Stimulated activated memory B cell treated with anti-CD40 and anti-IgM and Interleukin-4, amounts not matched to agents 10 μg/mL and 1 μg/mL and 100 μg/mL, for 72 hours (primary cell): Measurements from ENCODE around the gene MED1.
"Not testable (repeated sequence)": the region's sequence is repeated elsewhere in the genome, so short reads cannot be mapped to it uniquely, and the experiment has no call there.

Experiments
- ATAC-seq: fragments of 150-1000 bp; cut with Tn5 transposase; 2 replicates; pipeline ENCODE4 v1.10.0; 2021
- H3K27ac Mint-ChIP-seq: one replicate; pipeline ENCODE4 v1.8.0; 2022; ENCODE audit warnings: mild to moderate bottlenecking, mixed read lengths
- H3K27me3 Mint-ChIP-seq: one replicate; pipeline ENCODE4 v1.8.0; 2022; ENCODE audit warnings: mixed read lengths
- H3K36me3 Mint-ChIP-seq: one replicate; pipeline ENCODE4 v1.8.0; 2022; ENCODE audit warnings: mixed read lengths
- H3K4me1 Mint-ChIP-seq: one replicate; pipeline ENCODE4 v1.8.0; 2022; ENCODE audit warnings: mixed read lengths
- H3K4me3 Mint-ChIP-seq: one replicate; pipeline ENCODE4 v1.8.0; 2022; ENCODE audit warnings: mild to moderate bottlenecking, moderate library complexity, mixed read lengths
- H3K9me3 Mint-ChIP-seq: one replicate; pipeline ENCODE4 v1.8.0; 2022; ENCODE audit warnings: mixed read lengths

MED1 gene

GRCh38 chr17:39402244-39402889 is 48.7 kb downstream of the MED1 start:
- ATAC-seq: peak; percentile 85
- H3K4me3 Mint-ChIP-seq: peak overlapping the region; percentile 97

GRCh38 chr17:39401412-39402243 is 49.4 kb downstream of the MED1 start, which contains the start of gene FBXL20:
Gene FBXL20, minus strand, starts transcription at chr17:39401626. Its CDS starts 224 bp downstream, at chr17:39401402.
- Mint-ChIP-seq H3K27me3 (no peaks in the 10 kb centered on the region), H3K9me3 (no peaks in the 10 kb centered on the region), H3K4me1 (peaks cover 17% of the 10 kb centered on the region), H3K27ac (peak within 1 kb of the TSS; percentile 93), H3K36me3 (peaks cover 1% of the 10 kb centered on the region), H3K4me3 (peak within 1 kb of the TSS; percentile 97)
- peak; percentile 92 for ATAC-seq

More at GRCh38 chr17:39402244-39402889, 48.7 kb downstream of the MED1 start:
- Mint-ChIP-seq H3K27me3 (no peaks in the 10 kb centered on the region), H3K4me1 (peaks cover 17% of the 10 kb centered on the region), H3K27ac (peak overlapping the region; percentile 93), H3K9me3 (no peaks in the 10 kb centered on the region), H3K36me3 (peaks cover 7% of the 10 kb centered on the region)

GRCh38 chr17:39400547-39401411 is 50.3 kb downstream of the MED1 start:
- H3K36me3 Mint-ChIP-seq: peaks cover 1% of the 10 kb centered on the region
- H3K4me1 Mint-ChIP-seq: peaks cover 19% of the 10 kb centered on the region
- H3K9me3 Mint-ChIP-seq: no peaks in the 10 kb centered on the region
- peak; percentile 1 for ATAC-seq
- no peaks in the 10 kb centered on the region for H3K27me3 Mint-ChIP-seq
- peak overlapping the region; percentile 93 for H3K27ac Mint-ChIP-seq
- H3K4me3 Mint-ChIP-seq: peak overlapping the region; percentile 97

- Mint-ChIP-seq H3K4me1 (peaks cover 23% of the 10 kb centered on the region), H3K9me3 (no peaks in the 10 kb centered on the region), H3K27ac (no peak overlapping the region), H3K27me3 (no peaks in the 10 kb centered on the region), H3K4me3 (peak overlapping the region; percentile 97), H3K36me3 (peaks cover 5% of the 10 kb centered on the region)
- ATAC-seq: no peak
Observed at GRCh38 chr17:39399791-39400190, 51.3 kb downstream of the MED1 start.

GRCh38 chr17:39393736-39394135 is 57.3 kb downstream of the MED1 start:
- no peak overlapping the region for H3K27ac Mint-ChIP-seq
- no peak for ATAC-seq
- H3K36me3 Mint-ChIP-seq: peaks cover 5% of the 10 kb centered on the region
- no peaks in the 10 kb centered on the region for H3K9me3 Mint-ChIP-seq
- no peak overlapping the region for H3K4me3 Mint-ChIP-seq
- H3K4me1 Mint-ChIP-seq: peaks cover 6% of the 10 kb centered on the region
- H3K27me3 Mint-ChIP-seq: no peaks in the 10 kb centered on the region

GRCh38 chr17:39391448-39391847 is 59.6 kb downstream of the MED1 start:
- Mint-ChIP-seq H3K4me1 (peaks cover 6% of the 10 kb centered on the region), H3K36me3 (peaks cover 5% of the 10 kb centered on the region), H3K4me3 (no peak overlapping the region), H3K9me3 (no peaks in the 10 kb centered on the region), H3K27ac (no peak overlapping the region), H3K27me3 (no peaks in the 10 kb centered on the region)
- no peak for ATAC-seq

GRCh38 chr17:39385040-39385439 is 66.0 kb downstream of the MED1 start:
- ATAC-seq: no peak
- H3K9me3 Mint-ChIP-seq: no peaks in the 10 kb centered on the region
- H3K27me3 Mint-ChIP-seq: no peaks in the 10 kb centered on the region
- H3K27ac Mint-ChIP-seq: no peak overlapping the region
- no peak overlapping the region for H3K4me3 Mint-ChIP-seq
- H3K36me3 Mint-ChIP-seq: peaks cover 5% of the 10 kb centered on the region
- H3K4me1 Mint-ChIP-seq: peaks cover 8% of the 10 kb centered on the region

GRCh38 chr17:39380144-39380543 is 70.9 kb downstream of the MED1 start:
- H3K4me1 Mint-ChIP-seq: peaks cover 35% of the 10 kb centered on the region
- H3K36me3 Mint-ChIP-seq: peaks cover 7% of the 10 kb centered on the region
- no peak for ATAC-seq
- no peaks in the 10 kb centered on the region for H3K9me3 Mint-ChIP-seq
- H3K27me3 Mint-ChIP-seq: no peaks in the 10 kb centered on the region
- no peak overlapping the region for H3K4me3 Mint-ChIP-seq
- no peak overlapping the region for H3K27ac Mint-ChIP-seq

GRCh38 chr17:39376434-39376833 is 74.6 kb downstream of the MED1 start:
- H3K27me3 Mint-ChIP-seq: no peaks in the 10 kb centered on the region
- H3K4me1 Mint-ChIP-seq: peaks cover 52% of the 10 kb centered on the region
- peak overlapping the region; percentile 26 for H3K27ac Mint-ChIP-seq
- peak; percentile 72 for ATAC-seq
- H3K4me3 Mint-ChIP-seq: no peak overlapping the region
- H3K9me3 Mint-ChIP-seq: no peaks in the 10 kb centered on the region
- H3K36me3 Mint-ChIP-seq: peaks cover 7% of the 10 kb centered on the region

GRCh38 chr17:39367805-39368204 is 83.3 kb downstream of the MED1 start:
- not testable (repeated sequence) for H3K36me3 Mint-ChIP-seq, H3K27ac Mint-ChIP-seq, H3K4me1 Mint-ChIP-seq, H3K27me3 Mint-ChIP-seq, H3K9me3 Mint-ChIP-seq, H3K4me3 Mint-ChIP-seq, ATAC-seq

GRCh38 chr17:39365872-39366271 is 85.2 kb downstream of the MED1 start:
- Mint-ChIP-seq H3K27ac (no peak overlapping the region), H3K4me3 (no peak overlapping the region), H3K9me3 (no peaks in the 10 kb centered on the region), H3K36me3 (no peaks in the 10 kb centered on the region), H3K27me3 (no peaks in the 10 kb centered on the region), H3K4me1 (peaks cover 5% of the 10 kb centered on the region)
- no peak for ATAC-seq

GRCh38 chr17:39365242-39365641 is 85.8 kb downstream of the MED1 start:
- Mint-ChIP-seq H3K4me3 (no peak overlapping the region), H3K4me1 (peaks cover 8% of the 10 kb centered on the region), H3K36me3 (no peaks in the 10 kb centered on the region), H3K27ac (no peak overlapping the region), H3K27me3 (no peaks in the 10 kb centered on the region), H3K9me3 (no peaks in the 10 kb centered on the region)
- ATAC-seq: no peak

GRCh38 chr17:39364236-39365025 is 86.6 kb downstream of the MED1 start:
- no peak for ATAC-seq
- Mint-ChIP-seq H3K4me3 (no peak overlapping the region), H3K27me3 (no peaks in the 10 kb centered on the region), H3K9me3 (no peaks in the 10 kb centered on the region), H3K27ac (no peak overlapping the region), H3K36me3 (no peaks in the 10 kb centered on the region), H3K4me1 (peaks cover 8% of the 10 kb centered on the region)

GRCh38 chr17:39361064-39361463 is 90.0 kb downstream of the MED1 start:
- ATAC-seq: no peak
- Mint-ChIP-seq H3K9me3 (no peaks in the 10 kb centered on the region), H3K27ac (no peak overlapping the region), H3K27me3 (no peaks in the 10 kb centered on the region), H3K4me3 (no peak overlapping the region), H3K4me1 (peaks cover 15% of the 10 kb centered on the region), H3K36me3 (peaks cover 6% of the 10 kb centered on the region)
